GM12864 (cell line): ENCODE measurements around the gene CCL4L2.
"Not testable (repeated sequence)": the region's sequence is repeated elsewhere in the genome, so short reads cannot be mapped to it uniquely, and the experiment has no call there.

ENCODE experiments used
- DNase-seq: peaks from one replicate; pipeline ENCODE4 v3.0.0-alpha.2; 2011; ENCODE audit warnings: low read depth
- H3K4me3 ChIP-seq: 2 replicates; pipeline ENCODE4 v1.5.1; 2011; ENCODE audit warnings: mild to moderate bottlenecking, low read depth, low read length, control low read depth
- CTCF ChIP-seq: IDR thresholded peaks from 2 replicates; pipeline ENCODE4 v1.5.1; 2011; ENCODE audit warnings: low read depth, mild to moderate bottlenecking, moderate library complexity, low read length, control low read depth, inconsistent platforms; ENCODE audit errors: missing control alignments

CCL4L2 gene

GRCh38 chr17:36229644-36230043 is 18.8 kb downstream of the CCL4L2 start:
- peak; percentile 14 for TF ChIP-seq CTCF
- not testable (repeated sequence) for H3K4me3 ChIP-seq, DNase-seq

GRCh38 chr17:36242046-36242445 is 31.2 kb downstream of the CCL4L2 start:
- not testable (repeated sequence) for H3K4me3 ChIP-seq, DNase-seq
